GM12878 (cell line): Measurements from ENCODE around the gene NLE1. TPM values are rescaled to one million over a fixed set of nuclear protein-coding genes. Genes with fewer than 3 reads are reported as not detected.

Source experiments
- ATAC-seq: fragments of 200-7000 bp; cut with Tn5 transposase; 3 replicates; pipeline ENCODE4 v1.9.1; 2020; ENCODE audit warnings: mild to moderate bottlenecking, moderate library complexity
- BruUV-seq: library from RNA; stranded (reverse); fragments of 400-500 nt; replicated peaks from 2 replicates; lab custom pipeline; 2021; lab: Mats Ljungman, UMichigan
- CTCF ChIA-PET: fragments of 300-600 bp; sonication (Branson Sonifier 250); formaldehyde crosslinking; extraction: SDS; loops from one replicate; lab custom pipeline; 2021; ENCODE audit warnings: inconsistent platforms; lab: Yijun Ruan, JAX
- POLR2A ChIA-PET: fragments of 350-600 bp; formaldehyde crosslinking; extraction: SDS; loops from one replicate; lab custom pipeline; 2021; ENCODE audit warnings: inconsistent platforms; lab: Charles Lee
- RAD21 ChIA-PET: fragments of 300-600 bp; sonication (Branson Sonifier 250); formaldehyde crosslinking; loops from one replicate; lab custom pipeline; 2023; ENCODE audit warnings: antibody characterized with exemption; ENCODE audit not compliant: unreplicated experiment; lab: Charles Lee
- SMC1A ChIA-PET: fragments of 300-600 bp; sonication (Branson Sonifier 250); formaldehyde crosslinking; loops from one replicate; lab custom pipeline; 2023; ENCODE audit not compliant: unreplicated experiment, uncharacterized antibody; lab: Charles Lee
- DNase-seq: peaks from one replicate; pipeline ENCODE4 v3.0.0-alpha.2; 2011; ENCODE audit warnings: low read depth, low spot score
- FAIRE-seq: peaks from 3 replicates; lab custom pipeline; 2011; peaks lifted over from hg19 to GRCh38; lab: Jason Lieb, UNC
- H2AFZ ChIP-seq: 2 replicates; pipeline ENCODE4 v1.6.0; 2011; ENCODE audit warnings: low read depth, low read length, control low read depth; ENCODE audit not compliant: control insufficient read depth
- H3K27ac ChIP-seq: 2 replicates; pipeline ENCODE4 v1.5.1; 2011; ENCODE audit warnings: control low read depth; ENCODE audit not compliant: control insufficient read depth, insufficient read depth
- H3K27me3 ChIP-seq, 2 experiments: replicated peaks in 1 of 2; 2 replicates each; pipeline versions ENCODE4 v1.6.0 to v1.6.1; 2011; ENCODE audit warnings: low read length in 1 of 2; ENCODE audit not compliant: control insufficient read depth in 2 of 2, insufficient read depth in 2 of 2
- H3K36me3 ChIP-seq, 2 experiments: 2 replicates each; pipeline ENCODE4 v1.5.1; 2011; ENCODE audit warnings: low read length in 1 of 2; ENCODE audit not compliant: control insufficient read depth in 2 of 2, insufficient read depth in 2 of 2
- H3K4me1 ChIP-seq: 2 replicates; pipeline ENCODE4 v1.6.1; 2011; ENCODE audit warnings: mild to moderate bottlenecking, low read length, moderate library complexity, mixed read lengths; ENCODE audit not compliant: control insufficient read depth, insufficient read depth
- H3K4me2 ChIP-seq: 2 replicates; pipeline ENCODE4 v1.6.0; 2011; ENCODE audit warnings: control low read depth; ENCODE audit not compliant: control insufficient read depth, insufficient read depth
- H3K4me3 ChIP-seq: fragments of 200-600 bp; sonication (generic); 2 replicates; pipeline ENCODE4 v1.5.1; 2016
- H3K79me2 ChIP-seq: 2 replicates; pipeline ENCODE4 v1.6.0; 2011; ENCODE audit warnings: low read length; ENCODE audit not compliant: control insufficient read depth, insufficient read depth
- H3K9ac ChIP-seq: 2 replicates; pipeline ENCODE4 v1.8.0; 2011; ENCODE audit warnings: low read length, control low read depth, mixed read lengths; ENCODE audit not compliant: control insufficient read depth, insufficient read depth
- H3K9me3 ChIP-seq: replicated peaks from 3 replicates; pipeline ENCODE4 v1.5.1; 2011; ENCODE audit warnings: mild to moderate bottlenecking, low read length; ENCODE audit not compliant: control insufficient read depth, insufficient read depth
- H4K20me1 ChIP-seq: 2 replicates; pipeline ENCODE4 v1.6.0; 2011; ENCODE audit not compliant: control insufficient read depth, insufficient read depth
- DPF2 ChIP-seq: fragments of 450-650 bp; IDR thresholded peaks from 2 replicates; pipeline ENCODE4 v1.6.1; 2017; ENCODE audit warnings: mild to moderate bottlenecking
- FOS ChIP-seq: IDR thresholded peaks from 3 replicates; pipeline ENCODE4 v1.6.1; 2011; ENCODE audit warnings: borderline replicate concordance; ENCODE audit not compliant: insufficient read length; ENCODE audit errors: extremely low read depth
- FOXK2 ChIP-seq: fragments of 450-650 bp; IDR thresholded peaks from 2 replicates; pipeline ENCODE4 v1.6.1; 2017; ENCODE audit warnings: mild to moderate bottlenecking, moderate library complexity
- MTA3 ChIP-seq: IDR thresholded peaks from 2 replicates; pipeline ENCODE4 v1.6.1; 2012; ENCODE audit warnings: low read length, inconsistent platforms, borderline replicate concordance
- NKRF ChIP-seq: fragments of 450-650 bp; conservative IDR thresholded peaks from 2 replicates; pipeline ENCODE4 v1.6.1; 2017; ENCODE audit warnings: mild to moderate bottlenecking, moderate library complexity
- SIN3A ChIP-seq: IDR thresholded peaks from 2 replicates; pipeline ENCODE4 v1.6.1; 2012; ENCODE audit warnings: low read depth, low read length, improper control_type of control experiment
- USF1 ChIP-seq: IDR thresholded peaks from 2 replicates; pipeline ENCODE4 v1.6.1; 2011; ENCODE audit warnings: borderline replicate concordance, low read depth, mild to moderate bottlenecking, moderate library complexity, mixed read lengths, low read length; ENCODE audit not compliant: insufficient read depth; ENCODE audit errors: extremely low read length
- WGBS: methylation state at CpG from one replicate; pipeline ENCODE4 v1.1.6; 2016; ENCODE audit warnings: low lambda C conversion rate; ENCODE audit not compliant: insufficient replicate concordance, insufficient coverage; ENCODE audit errors: missing lambda C conversion rate; 5-methylcytosine and 5-hydroxymethylcytosine counted together
- in situ Hi-C: fragments of 300-500 bp; cut with MboI; formaldehyde crosslinking; loops from 9 replicates; pipeline ENCODE4 v1.14.3; 2018; ENCODE audit warnings: mixed read lengths
- intact Hi-C: fragments of 100-400 bp; cut with micrococcal nuclease; formaldehyde crosslinking; loops from one replicate; pipeline ENCODE4 v1.14.2; 2022; ENCODE audit not compliant: unreplicated experiment
- polyA plus RNA-seq, 11 experiments: library from polyadenylated mRNA; depleted of rRNA in 4 of 11; unstranded in 6 of 11; stranded (reverse) in 5 of 11; fragments of >200 nt; fragmentation: Nextera tagmentation in 4 of 11; fragmentation: Illumina TruSeq in 1 of 11; extraction: Ambion mirVana in 4 of 11; extraction: Trizol in 1 of 11; gene quantifications; 1 replicate in 1 of 11; 2 replicates in 10 of 11; pipeline versions ENCODE4 v1.2.1 to v1.2.3, GENCODE V29; 2011 to 2016; ENCODE audit warnings: inconsistent platforms in 2 of 11, missing spikeins in 2 of 11, low read depth in 1 of 11
- total RNA-seq, 4 experiments: library from RNA; depleted of rRNA in 3 of 4; stranded (reverse); fragments of >200 nt in 3 of 4; fragmentation: Illumina TruSeq in 1 of 4; extraction: Trizol in 1 of 4; gene quantifications; 2 replicates each; pipeline versions ENCODE4 v1.2.1 to v1.2.3, GENCODE V29; 2013 to 2021
- TF ChIP-seq, protein P1 (sequence below): fragments of 150-350 bp; IDR thresholded peaks from 2 replicates; pipeline ENCODE4 v1.6.1; 2016; ENCODE audit warnings: low read depth, low read length
- TF ChIP-seq, protein P2 (sequence below): fragments of 450-650 bp; IDR thresholded peaks from 2 replicates; pipeline ENCODE4 v1.6.1; 2016; ENCODE audit warnings: mild to moderate bottlenecking, moderate library complexity, borderline replicate concordance

NLE1 gene
- total and polyA plus RNA-seq, 10 of the 15 experiments (the other 5 are each of a cell fraction or from before 2014, with no cell fraction given), result 2.4 to 33.5 (median 17.6) TPM

DNA sequence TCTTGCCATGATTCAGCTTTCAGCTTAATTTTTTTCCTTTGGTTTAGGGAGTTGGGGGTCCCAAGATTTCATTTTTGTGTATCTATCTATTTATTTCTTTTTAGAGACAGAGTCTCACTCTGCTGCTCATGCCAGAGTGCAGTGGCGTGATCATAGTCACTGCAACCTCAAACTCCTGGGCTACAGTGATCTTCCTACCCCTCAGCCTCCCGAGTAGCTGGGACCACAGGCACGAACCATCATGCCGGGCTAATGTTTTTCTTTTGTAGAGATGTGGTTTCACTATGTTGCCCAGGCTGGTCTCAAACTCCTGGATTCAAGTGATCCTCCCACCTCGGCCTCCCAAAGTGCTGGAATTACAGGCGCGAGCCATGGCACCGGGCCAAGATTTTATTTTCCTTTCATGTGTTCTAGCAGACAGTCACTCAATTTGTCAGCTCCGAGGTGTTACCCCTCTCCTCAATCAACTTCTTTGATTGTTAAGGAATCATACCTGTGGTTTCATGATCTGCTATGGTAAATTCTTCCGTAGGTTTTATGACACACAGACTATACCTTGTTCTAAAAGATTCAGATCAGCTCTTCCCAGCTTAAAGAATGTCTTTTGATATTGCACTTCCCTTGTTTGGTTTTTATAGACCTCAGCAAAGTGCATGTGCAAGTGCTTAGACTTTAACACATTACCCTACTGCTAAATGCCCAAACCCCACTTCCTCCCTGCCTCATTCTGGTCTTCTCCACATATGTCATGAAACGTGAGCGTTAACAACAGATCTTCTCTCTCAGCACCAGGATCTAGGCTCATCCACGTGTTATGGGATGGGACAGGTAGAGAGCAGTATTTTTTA is 18.5 kb upstream of the NLE1 start:
- H3K4me3 ChIP-seq, result no peak overlapping the region

More for the DNA sequence above, 18.5 kb upstream of the NLE1 start:
- BruUV-seq, result no TSS peak
- RAD21 ChIA-PET, result no interaction called here
- FAIRE-seq, result no peak
- no peak for TF ChIP-seq SIN3A
- TF ChIP-seq, protein P1, sequence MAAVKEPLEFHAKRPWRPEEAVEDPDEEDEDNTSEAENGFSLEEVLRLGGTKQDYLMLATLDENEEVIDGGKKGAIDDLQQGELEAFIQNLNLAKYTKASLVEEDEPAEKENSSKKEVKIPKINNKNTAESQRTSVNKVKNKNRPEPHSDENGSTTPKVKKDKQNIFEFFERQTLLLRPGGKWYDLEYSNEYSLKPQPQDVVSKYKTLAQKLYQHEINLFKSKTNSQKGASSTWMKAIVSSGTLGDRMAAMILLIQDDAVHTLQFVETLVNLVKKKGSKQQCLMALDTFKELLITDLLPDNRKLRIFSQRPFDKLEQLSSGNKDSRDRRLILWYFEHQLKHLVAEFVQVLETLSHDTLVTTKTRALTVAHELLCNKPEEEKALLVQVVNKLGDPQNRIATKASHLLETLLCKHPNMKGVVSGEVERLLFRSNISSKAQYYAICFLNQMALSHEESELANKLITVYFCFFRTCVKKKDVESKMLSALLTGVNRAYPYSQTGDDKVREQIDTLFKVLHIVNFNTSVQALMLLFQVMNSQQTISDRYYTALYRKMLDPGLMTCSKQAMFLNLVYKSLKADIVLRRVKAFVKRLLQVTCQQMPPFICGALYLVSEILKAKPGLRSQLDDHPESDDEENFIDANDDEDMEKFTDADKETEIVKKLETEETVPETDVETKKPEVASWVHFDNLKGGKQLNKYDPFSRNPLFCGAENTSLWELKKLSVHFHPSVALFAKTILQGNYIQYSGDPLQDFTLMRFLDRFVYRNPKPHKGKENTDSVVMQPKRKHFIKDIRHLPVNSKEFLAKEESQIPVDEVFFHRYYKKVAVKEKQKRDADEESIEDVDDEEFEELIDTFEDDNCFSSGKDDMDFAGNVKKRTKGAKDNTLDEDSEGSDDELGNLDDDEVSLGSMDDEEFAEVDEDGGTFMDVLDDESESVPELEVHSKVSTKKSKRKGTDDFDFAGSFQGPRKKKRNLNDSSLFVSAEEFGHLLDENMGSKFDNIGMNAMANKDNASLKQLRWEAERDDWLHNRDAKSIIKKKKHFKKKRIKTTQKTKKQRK, result no peak
- no peak for TF ChIP-seq MTA3
- TF ChIP-seq FOXK2, result no peak
- TF ChIP-seq DPF2, result no peak
- TF ChIP-seq, protein P2, sequence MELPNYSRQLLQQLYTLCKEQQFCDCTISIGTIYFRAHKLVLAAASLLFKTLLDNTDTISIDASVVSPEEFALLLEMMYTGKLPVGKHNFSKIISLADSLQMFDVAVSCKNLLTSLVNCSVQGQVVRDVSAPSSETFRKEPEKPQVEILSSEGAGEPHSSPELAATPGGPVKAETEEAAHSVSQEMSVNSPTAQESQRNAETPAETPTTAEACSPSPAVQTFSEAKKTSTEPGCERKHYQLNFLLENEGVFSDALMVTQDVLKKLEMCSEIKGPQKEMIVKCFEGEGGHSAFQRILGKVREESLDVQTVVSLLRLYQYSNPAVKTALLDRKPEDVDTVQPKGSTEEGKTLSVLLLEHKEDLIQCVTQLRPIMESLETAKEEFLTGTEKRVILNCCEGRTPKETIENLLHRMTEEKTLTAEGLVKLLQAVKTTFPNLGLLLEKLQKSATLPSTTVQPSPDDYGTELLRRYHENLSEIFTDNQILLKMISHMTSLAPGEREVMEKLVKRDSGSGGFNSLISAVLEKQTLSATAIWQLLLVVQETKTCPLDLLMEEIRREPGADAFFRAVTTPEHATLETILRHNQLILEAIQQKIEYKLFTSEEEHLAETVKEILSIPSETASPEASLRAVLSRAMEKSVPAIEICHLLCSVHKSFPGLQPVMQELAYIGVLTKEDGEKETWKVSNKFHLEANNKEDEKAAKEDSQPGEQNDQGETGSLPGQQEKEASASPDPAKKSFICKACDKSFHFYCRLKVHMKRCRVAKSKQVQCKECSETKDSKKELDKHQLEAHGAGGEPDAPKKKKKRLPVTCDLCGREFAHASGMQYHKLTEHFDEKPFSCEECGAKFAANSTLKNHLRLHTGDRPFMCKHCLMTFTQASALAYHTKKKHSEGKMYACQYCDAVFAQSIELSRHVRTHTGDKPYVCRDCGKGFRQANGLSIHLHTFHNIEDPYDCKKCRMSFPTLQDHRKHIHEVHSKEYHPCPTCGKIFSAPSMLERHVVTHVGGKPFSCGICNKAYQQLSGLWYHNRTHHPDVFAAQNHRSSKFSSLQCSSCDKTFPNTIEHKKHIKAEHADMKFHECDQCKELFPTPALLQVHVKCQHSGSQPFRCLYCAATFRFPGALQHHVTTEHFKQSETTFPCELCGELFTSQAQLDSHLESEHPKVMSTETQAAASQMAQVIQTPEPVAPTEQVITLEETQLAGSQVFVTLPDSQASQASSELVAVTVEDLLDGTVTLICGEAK, result no peak
- no peak for TF ChIP-seq USF1
- TF ChIP-seq FOS, result no peak
- TF ChIP-seq NKRF, result no peak
- Histone ChIP-seq H3K4me2 (no peak overlapping the region), H2AFZ (no peak overlapping the region), H3K4me1 (no peaks in the 10 kb centered on the region), H3K9ac (no peak overlapping the region), H3K27me3 (peaks cover 1 to 3% of the 10 kb centered on the region in 2 experiments; a peak in 2 of 4 replicates), H4K20me1 (no peaks in the 10 kb centered on the region), H3K79me2 (no peaks in the 10 kb centered on the region), H3K27ac (no peak overlapping the region), H3K36me3 (no peaks in the 10 kb centered on the region), H3K9me3 (no peaks in the 10 kb centered on the region)
- SMC1A ChIA-PET, result no interaction called here
- in situ Hi-C loops (loop anchor here (10.0 kb wide), 1 partner anchor 584 kb away; no protein-coding TSS in a partner anchor), intact Hi-C loops (no loop called here)
- DNase-seq, result no peak
- CTCF ChIA-PET, result interaction anchor here (0.8 to 1.2 kb wide), 2 partner anchors 17 to 373 kb away, joined by 3 read pairs; no protein-coding TSS in a partner anchor
- POLR2A ChIA-PET, result no interaction called here
- ATAC-seq, result no peak
- WGBS, result 23% methylated on average over 13 of the region's 13 CpGs
